ENCODE measurements around the gene SHISA5. TPM values are rescaled to one million over a fixed set of nuclear protein-coding genes. Genes with fewer than 3 reads are reported as not detected.

The SHISA5 gene
- polyA plus RNA-seq, 2 of the 4 experiments (the other 2 are of a cell fraction): 87.5 to 94.3 TPM

DNA sequence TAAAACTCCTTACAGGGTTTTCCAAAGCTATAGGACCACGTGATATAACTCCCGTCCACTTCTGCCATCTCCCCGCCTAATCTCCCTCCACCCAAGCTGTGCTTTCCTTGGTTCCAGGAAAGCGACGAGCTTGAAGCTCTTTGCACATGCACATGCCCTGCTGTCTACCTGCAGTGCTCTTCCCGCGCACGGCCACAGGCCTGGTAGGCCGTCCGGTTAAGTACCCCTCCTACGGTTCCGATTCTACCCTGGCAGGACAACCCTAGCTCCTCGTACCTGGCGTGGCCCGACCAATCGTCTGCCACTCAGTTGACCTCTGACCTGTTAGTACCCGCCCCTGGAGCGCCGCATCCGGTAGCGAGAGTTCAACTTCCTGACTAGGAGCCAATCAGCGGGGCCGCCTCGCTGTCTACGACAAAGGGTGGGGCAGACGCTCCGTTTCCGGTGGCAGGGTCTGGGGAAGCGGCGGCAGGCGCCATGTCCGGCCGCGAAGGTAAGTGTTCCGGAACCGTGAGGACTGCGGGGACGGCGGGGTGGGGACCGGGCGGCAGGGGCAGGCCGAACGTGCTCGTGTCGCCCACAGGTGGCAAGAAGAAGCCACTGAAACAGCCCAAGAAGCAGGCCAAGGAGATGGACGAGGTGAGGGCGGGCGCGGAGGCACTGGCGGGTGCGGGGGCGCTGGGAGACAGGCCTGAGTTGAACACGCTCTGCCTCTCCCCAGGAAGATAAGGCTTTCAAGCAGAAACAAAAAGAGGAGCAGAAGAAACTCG is 64.0 kb downstream of the SHISA5 start, which contains the start of the genes CCDC51 and TMA7 (continued):
- TF ChIP-seq BCL3 (IDR thresholded peaks at IDR 0.05) (peak; percentile 59; the same call in 1 of the 3 replicates), RARB (CRISPR knock-in tag; IDR thresholded peaks at IDR 0.05) (no peak), JUN (IDR thresholded peaks at IDR 0.05) (peak in 1 of 2 experiments; percentile 79; a peak in 2 of 5 replicates), NFE2L2 (conservative IDR thresholded peaks at IDR 0.05; ENCODE audit: low read length) (no peak), PHF8 (IDR thresholded peaks at IDR 0.05; ENCODE audit: borderline replicate concordance, low read depth) (peak; percentile 82)

- TF ChIP-seq JUN (IDR thresholded peaks at IDR 0.05): no peak
- no peak for TF ChIP-seq ZFP36 (IDR thresholded peaks at IDR 0.05; ENCODE audit: borderline replicate concordance, partially characterized antibody)
- TF ChIP-seq MAFK (IDR thresholded peaks at IDR 0.05; ENCODE audit: partially characterized antibody): no peak
- TF ChIP-seq HDAC2 (IDR thresholded peaks at IDR 0.05): no peak
- TF ChIP-seq ZNF302 (CRISPR knock-in tag; IDR thresholded peaks at IDR 0.05): no peak
- TF ChIP-seq, protein P1, sequence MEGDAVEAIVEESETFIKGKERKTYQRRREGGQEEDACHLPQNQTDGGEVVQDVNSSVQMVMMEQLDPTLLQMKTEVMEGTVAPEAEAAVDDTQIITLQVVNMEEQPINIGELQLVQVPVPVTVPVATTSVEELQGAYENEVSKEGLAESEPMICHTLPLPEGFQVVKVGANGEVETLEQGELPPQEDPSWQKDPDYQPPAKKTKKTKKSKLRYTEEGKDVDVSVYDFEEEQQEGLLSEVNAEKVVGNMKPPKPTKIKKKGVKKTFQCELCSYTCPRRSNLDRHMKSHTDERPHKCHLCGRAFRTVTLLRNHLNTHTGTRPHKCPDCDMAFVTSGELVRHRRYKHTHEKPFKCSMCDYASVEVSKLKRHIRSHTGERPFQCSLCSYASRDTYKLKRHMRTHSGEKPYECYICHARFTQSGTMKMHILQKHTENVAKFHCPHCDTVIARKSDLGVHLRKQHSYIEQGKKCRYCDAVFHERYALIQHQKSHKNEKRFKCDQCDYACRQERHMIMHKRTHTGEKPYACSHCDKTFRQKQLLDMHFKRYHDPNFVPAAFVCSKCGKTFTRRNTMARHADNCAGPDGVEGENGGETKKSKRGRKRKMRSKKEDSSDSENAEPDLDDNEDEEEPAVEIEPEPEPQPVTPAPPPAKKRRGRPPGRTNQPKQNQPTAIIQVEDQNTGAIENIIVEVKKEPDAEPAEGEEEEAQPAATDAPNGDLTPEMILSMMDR (IDR thresholded peaks at IDR 0.05): no peak
- TF ChIP-seq ZC3H11A (IDR thresholded peaks at IDR 0.05): no peak
- TF ChIP-seq FOSL2 (IDR thresholded peaks at IDR 0.05): no peak
- no peak for TF ChIP-seq FOSL2 (CRISPR knock-in tag; IDR thresholded peaks at IDR 0.05)
- TF ChIP-seq GATA3 (IDR thresholded peaks at IDR 0.05; ENCODE audit: borderline replicate concordance): no peak
- Histone ChIP-seq H3K4me2 (no peak overlapping the region), H3K27ac (no peak overlapping the region), H3K4me1 (peaks cover 34% of the 10 kb centered on the region), H3K4me3 (no peak overlapping the region), H3K9me3 (no peaks in the 10 kb centered on the region)
- 84% methylated on average over 4 of the region's 4 CpGs for WGBS (ENCODE audit: missing lambda C conversion rate)
- FAIRE-seq (no peak), ATAC-seq (no peak), DNase-seq (ENCODE audit: low read depth in 1 of 2, low spot score in 1 of 2) (no peak)
- CTCF ChIA-PET: interaction anchor here (1.0 to 13.6 kb wide), 6 partner anchors 7 to 243 kb away, joined by 3 to 488 read pairs (median 30); partner anchors contain the start of gene ATRIP
- POLR2A ChIA-PET: no interaction called here
Measured at GRCh38 chr3:48437812-48438211, 66.2 kb downstream of the SHISA5 start.

DNA sequence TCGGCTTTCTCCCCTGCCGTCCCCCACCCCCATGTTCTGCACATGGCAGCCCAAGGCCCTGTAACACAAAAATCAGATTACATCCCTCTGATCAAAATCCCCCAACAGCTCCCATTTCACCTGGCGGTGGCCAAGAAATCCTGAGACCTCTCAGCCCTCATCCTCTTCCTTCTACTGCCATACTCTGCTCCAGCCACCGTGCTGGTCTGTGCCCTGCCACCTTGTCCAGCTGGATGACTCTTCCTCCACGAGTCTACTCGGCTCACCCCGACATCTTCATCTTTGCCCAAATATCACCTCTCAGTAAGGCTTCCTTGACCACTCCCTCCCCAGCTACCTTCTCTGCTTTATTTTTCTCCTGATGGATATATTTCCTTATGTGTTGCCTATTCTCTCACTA is 67.1 kb downstream of the SHISA5 start:
- H3K27ac ChIP-seq: no peak overlapping the region
- H3K9me3 ChIP-seq: no peaks in the 10 kb centered on the region
- POLR2A ChIA-PET: interaction anchor here (1.2 to 2.1 kb wide), 4 partner anchors 10 to 163 kb away, joined by 3 to 8 read pairs (median 4); partner anchors contain the start of gene ATRIP
- TF ChIP-seq PHF8 (IDR thresholded peaks at IDR 0.05; ENCODE audit: borderline replicate concordance, low read depth) (no peak), HOXA7 (CRISPR knock-in tag; IDR thresholded peaks at IDR 0.05) (no peak), KDM5A (IDR thresholded peaks at IDR 0.05) (no peak), JUN (IDR thresholded peaks at IDR 0.05) (no peak), MAFK (IDR thresholded peaks at IDR 0.05; ENCODE audit: partially characterized antibody) (no peak), KDM1A (IDR thresholded peaks at IDR 0.05; ENCODE audit: low read depth) (no peak), CBX8 (IDR thresholded peaks at IDR 0.05) (no peak), HOXB5 (CRISPR knock-in tag; IDR thresholded peaks at IDR 0.05) (no peak), NPAS2 (CRISPR knock-in tag; IDR thresholded peaks at IDR 0.05; ENCODE audit: borderline replicate concordance) (no peak), EHMT2 (IDR thresholded peaks at IDR 0.05; ENCODE audit: low read depth) (no peak), JUNB (IDR thresholded peaks at IDR 0.05) (no peak), GATA3 (IDR thresholded peaks at IDR 0.05; ENCODE audit: borderline replicate concordance) (no peak), TP53 (CRISPR knock-in tag; IDR thresholded peaks at IDR 0.05) (no peak), NR3C1 (IDR thresholded peaks at IDR 0.05) (no peak)
- H3K4me3 ChIP-seq: no peak overlapping the region
- FAIRE-seq (no peak), ATAC-seq (no peak), DNase-seq (ENCODE audit: low read depth in 1 of 2, low spot score in 1 of 2) (no peak)
- CTCF ChIA-PET: interaction anchor here (0.6 to 13.6 kb wide), 29 partner anchors 8 to 447 kb away, joined by 3 to 488 read pairs (median 7); partner anchors contain the start of gene ATRIP
- H3K4me1 ChIP-seq: peaks cover 39% of the 10 kb centered on the region
- H3K4me2 ChIP-seq: no peak overlapping the region
- 91% methylated on average over 7 of the region's 7 CpGs for WGBS (ENCODE audit: missing lambda C conversion rate)

Measured in A549 (cell line).